ENCODE results near the gene LPCAT3.

The LPCAT3 gene

GRCh38 chr12:6967651-6968100, 50.6 kb downstream of the LPCAT3 start:
- peak in 2 of 10 donors; percentile 18 to 42 for DNase-seq
- intact Hi-C loops (cut with DNase I), result loop anchor here (2.0 kb wide), 1 partner anchor 29 kb away; no protein-coding TSS in a partner anchor

GRCh38 chr12:6966351-6966750, 51.9 kb downstream of the LPCAT3 start:
- intact Hi-C loops (cut with DNase I), result no loop called here
- no peak for DNase-seq

GRCh38 chr12:6965714-6966113, 52.6 kb downstream of the LPCAT3 start:
- intact Hi-C loops (cut with DNase I), result loop anchor here (1.0 kb wide), 1 partner anchor 21 kb away; the partner anchor contains the start of gene C12orf57
- peak in 2 of 10 donors; percentile 12 to 27 for DNase-seq

GRCh38 chr12:6965026-6965661, 53.1 kb downstream of the LPCAT3 start:
- peak; percentile 68 to 97 (median 84) for DNase-seq
- intact Hi-C loops (cut with DNase I), result loop anchor here (1.0 kb wide), 1 partner anchor 21 kb away; the partner anchor contains the start of gene C12orf57

- intact Hi-C loops (cut with DNase I), result loop anchor here (1.0 kb wide), 1 partner anchor 20 kb away; the partner anchor contains the start of gene C12orf57
- peak in 1 of 10 donors; percentile 12 for DNase-seq
These were observed 53.7 kb downstream of the LPCAT3 start for GRCh38 chr12:6964605-6965025.

- DNase-seq, result peak in 3 of 10 donors; percentile 42 to 84 (median 68)
- intact Hi-C loops (cut with DNase I), result no loop called here
These were observed 54.4 kb downstream of the LPCAT3 start for GRCh38 chr12:6963791-6964413.

- intact Hi-C loops (cut with DNase I), result no loop called here
- peak in 3 of 10 donors; percentile 51 to 71 (median 64) for DNase-seq
These were observed 55.1 kb downstream of the LPCAT3 start for GRCh38 chr12:6963016-6963731.

- DNase-seq, result peak in 3 of 10 donors; percentile 35 to 61 (median 49)
These were observed 55.8 kb downstream of the LPCAT3 start for GRCh38 chr12:6962285-6963015.

GRCh38 chr12:6961695-6962284, 56.5 kb downstream of the LPCAT3 start:
- intact Hi-C loops (cut with DNase I), result no loop called here
- DNase-seq, result peak in 3 of 10 donors; percentile 69 to 87 (median 76)

More at GRCh38 chr12:6962285-6963015, 55.8 kb downstream of the LPCAT3 start:
- intact Hi-C loops (cut with DNase I), result no loop called here

GRCh38 chr12:6961278-6961694, 57.0 kb downstream of the LPCAT3 start:
- intact Hi-C loops (cut with DNase I), result no loop called here
- peak in 4 of 10 donors; percentile 59 to 93 (median 88) for DNase-seq

- peak in 3 of 10 donors; percentile 43 to 77 (median 74) for DNase-seq
- intact Hi-C loops (cut with DNase I), result no loop called here
These were observed 57.5 kb downstream of the LPCAT3 start for GRCh38 chr12:6960593-6961277.

GRCh38 chr12:6959805-6960592, 58.3 kb downstream of the LPCAT3 start:
- intact Hi-C loops (cut with DNase I), result no loop called here
- peak in 3 of 10 donors; percentile 57 to 78 (median 66) for DNase-seq

- intact Hi-C loops (cut with DNase I), result no loop called here
- peak in 3 of 10 donors; percentile 60 to 80 (median 68) for DNase-seq
These were observed 59.0 kb downstream of the LPCAT3 start for GRCh38 chr12:6959058-6959804.

- intact Hi-C loops (cut with DNase I), result no loop called here
- peak in 1 of 10 donors; percentile 66 for DNase-seq
These were observed 59.6 kb downstream of the LPCAT3 start for GRCh38 chr12:6958609-6959057.

GRCh38 chr12:6957741-6958608, 60.3 kb downstream of the LPCAT3 start:
- intact Hi-C loops (cut with DNase I), result no loop called here
- DNase-seq, result peak in 3 of 10 donors; percentile 50 to 78 (median 77)

- intact Hi-C loops (cut with DNase I), result no loop called here
- DNase-seq, result peak in 3 of 10 donors; percentile 49 to 74 (median 69)
These were observed 61.0 kb downstream of the LPCAT3 start for GRCh38 chr12:6957151-6957701.

Measured in posterior cingulate gyrus (tissue), 11 donors.